Mesothelial cell of epicardium (in vitro differentiated cells): ENCODE results near the gene SUPT6H. TPM values are rescaled to one million over a fixed set of nuclear protein-coding genes. Genes with fewer than 3 reads are reported as not detected.

ENCODE experiments used
- DNase-seq, 2 experiments: peaks; one replicate each; pipeline ENCODE4 v3.0.0; 2021; ENCODE audit warnings: low spot score in 2 of 2; ENCODE audit not compliant: unreplicated experiment in 2 of 2
- H3K27ac Mint-ChIP-seq: 2 replicates; pipeline ENCODE4 v1.8.0; 2021; ENCODE audit warnings: mixed read lengths
- H3K27me3 Mint-ChIP-seq: 2 replicates; pipeline ENCODE4 v1.8.0; 2021; ENCODE audit warnings: low read depth, mixed read lengths
- H3K36me3 Mint-ChIP-seq: 2 replicates; pipeline ENCODE4 v1.8.0; 2021; ENCODE audit warnings: mixed read lengths
- H3K4me1 Mint-ChIP-seq: 2 replicates; pipeline ENCODE4 v1.8.0; 2021; ENCODE audit warnings: mixed read lengths
- H3K4me3 Mint-ChIP-seq: 2 replicates; pipeline ENCODE4 v1.8.0; 2021; ENCODE audit warnings: mild to moderate bottlenecking, moderate library complexity, mixed read lengths
- H3K9me3 Mint-ChIP-seq: 2 replicates; pipeline ENCODE4 v1.8.0; 2021; ENCODE audit warnings: mixed read lengths
- total RNA-seq: library from RNA; stranded (reverse); gene quantifications from 3 replicates; pipeline ENCODE4 v1.2.1, GENCODE V29; 2021
- TF ChIP-seq, protein P1 (sequence below): fragments of 200-600 bp; sonication (generic); IDR thresholded peaks from one replicate; pipeline ENCODE4 v1.5.0; 2021; ENCODE audit warnings: antibody characterized with exemption; ENCODE audit not compliant: unreplicated experiment

SUPT6H gene
- total RNA-seq, 1 donor from 2014 or later, result 91.8 TPM

DNA sequence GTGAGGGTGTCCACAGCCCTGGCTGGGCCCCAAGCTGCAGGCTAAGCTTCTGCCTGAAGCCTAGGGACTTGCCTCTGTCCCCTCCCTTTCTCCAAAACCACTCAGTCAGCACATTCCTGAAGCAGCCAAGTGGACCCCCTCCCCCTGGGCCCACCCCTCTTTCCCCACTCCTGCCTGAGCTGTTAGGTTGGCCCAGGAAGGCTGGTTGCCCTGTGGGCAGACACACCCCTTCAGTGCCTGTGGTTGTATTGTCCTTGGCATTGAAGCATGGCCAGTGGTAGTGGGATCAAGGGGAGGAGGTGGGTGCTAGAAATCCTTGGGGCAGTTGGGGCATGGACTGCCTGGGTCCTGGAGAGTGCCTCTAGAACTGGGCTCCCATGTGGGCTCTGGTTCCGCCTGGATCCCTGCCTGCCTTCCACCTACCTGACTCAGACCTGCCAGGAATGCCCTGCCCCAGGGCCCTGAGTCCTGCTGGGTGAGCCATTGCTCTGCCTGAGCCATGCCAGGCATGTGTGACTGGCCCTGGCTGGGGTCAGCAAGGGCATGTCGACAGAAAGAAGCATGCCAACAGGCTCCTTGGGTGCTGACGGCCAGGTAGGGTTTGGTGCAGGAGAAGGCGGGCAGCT is 83.9 kb downstream of the SUPT6H start:
- DNase-seq, result peak in 1 of 2 experiments; percentile 56
- H3K4me1 Mint-ChIP-seq, result peaks cover 32% of the 10 kb centered on the region

DNA sequence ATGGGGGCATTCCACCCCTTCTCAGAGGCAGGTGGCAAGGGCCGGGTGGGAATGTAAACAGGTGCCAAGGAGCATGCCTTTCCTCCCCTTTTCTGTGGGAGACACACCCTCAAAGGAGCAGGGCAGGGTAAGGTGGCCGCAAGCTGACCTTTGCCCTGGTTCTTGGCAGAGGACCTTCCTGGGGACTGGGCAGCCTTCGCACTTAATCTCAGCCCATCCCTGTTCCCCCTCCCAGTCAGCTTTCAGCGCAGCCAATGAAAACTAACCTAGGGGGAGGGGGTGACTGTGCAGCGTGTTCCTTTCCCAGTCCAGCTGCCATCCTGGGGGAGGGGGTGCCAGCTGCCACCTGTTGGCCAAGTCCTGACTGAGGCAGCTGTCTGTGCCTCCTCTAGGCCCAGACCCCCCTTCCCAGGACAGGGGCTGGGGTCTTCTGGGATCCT is 84.6 kb downstream of the SUPT6H start:
- TF ChIP-seq, protein P1, sequence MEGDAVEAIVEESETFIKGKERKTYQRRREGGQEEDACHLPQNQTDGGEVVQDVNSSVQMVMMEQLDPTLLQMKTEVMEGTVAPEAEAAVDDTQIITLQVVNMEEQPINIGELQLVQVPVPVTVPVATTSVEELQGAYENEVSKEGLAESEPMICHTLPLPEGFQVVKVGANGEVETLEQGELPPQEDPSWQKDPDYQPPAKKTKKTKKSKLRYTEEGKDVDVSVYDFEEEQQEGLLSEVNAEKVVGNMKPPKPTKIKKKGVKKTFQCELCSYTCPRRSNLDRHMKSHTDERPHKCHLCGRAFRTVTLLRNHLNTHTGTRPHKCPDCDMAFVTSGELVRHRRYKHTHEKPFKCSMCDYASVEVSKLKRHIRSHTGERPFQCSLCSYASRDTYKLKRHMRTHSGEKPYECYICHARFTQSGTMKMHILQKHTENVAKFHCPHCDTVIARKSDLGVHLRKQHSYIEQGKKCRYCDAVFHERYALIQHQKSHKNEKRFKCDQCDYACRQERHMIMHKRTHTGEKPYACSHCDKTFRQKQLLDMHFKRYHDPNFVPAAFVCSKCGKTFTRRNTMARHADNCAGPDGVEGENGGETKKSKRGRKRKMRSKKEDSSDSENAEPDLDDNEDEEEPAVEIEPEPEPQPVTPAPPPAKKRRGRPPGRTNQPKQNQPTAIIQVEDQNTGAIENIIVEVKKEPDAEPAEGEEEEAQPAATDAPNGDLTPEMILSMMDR, result no peak
- Mint-ChIP-seq H3K36me3 (peaks cover 3% of the 10 kb centered on the region), H3K4me3 (peak overlapping the region; percentile 89), H3K27me3 (no peaks in the 10 kb centered on the region), H3K4me1 (peaks cover 32% of the 10 kb centered on the region), H3K9me3 (no peaks in the 10 kb centered on the region), H3K27ac (peak overlapping the region; percentile 98)
- DNase-seq, result no peak

More for the DNA sequence above, 83.9 kb downstream of the SUPT6H start:
- H3K27ac Mint-ChIP-seq, result peak overlapping the region; percentile 98
- peaks cover 3% of the 10 kb centered on the region for H3K36me3 Mint-ChIP-seq
- H3K27me3 Mint-ChIP-seq, result no peaks in the 10 kb centered on the region
- H3K4me3 Mint-ChIP-seq, result peak overlapping the region; percentile 89
- H3K9me3 Mint-ChIP-seq, result no peaks in the 10 kb centered on the region
- TF ChIP-seq, protein P1, result no peak

DNA sequence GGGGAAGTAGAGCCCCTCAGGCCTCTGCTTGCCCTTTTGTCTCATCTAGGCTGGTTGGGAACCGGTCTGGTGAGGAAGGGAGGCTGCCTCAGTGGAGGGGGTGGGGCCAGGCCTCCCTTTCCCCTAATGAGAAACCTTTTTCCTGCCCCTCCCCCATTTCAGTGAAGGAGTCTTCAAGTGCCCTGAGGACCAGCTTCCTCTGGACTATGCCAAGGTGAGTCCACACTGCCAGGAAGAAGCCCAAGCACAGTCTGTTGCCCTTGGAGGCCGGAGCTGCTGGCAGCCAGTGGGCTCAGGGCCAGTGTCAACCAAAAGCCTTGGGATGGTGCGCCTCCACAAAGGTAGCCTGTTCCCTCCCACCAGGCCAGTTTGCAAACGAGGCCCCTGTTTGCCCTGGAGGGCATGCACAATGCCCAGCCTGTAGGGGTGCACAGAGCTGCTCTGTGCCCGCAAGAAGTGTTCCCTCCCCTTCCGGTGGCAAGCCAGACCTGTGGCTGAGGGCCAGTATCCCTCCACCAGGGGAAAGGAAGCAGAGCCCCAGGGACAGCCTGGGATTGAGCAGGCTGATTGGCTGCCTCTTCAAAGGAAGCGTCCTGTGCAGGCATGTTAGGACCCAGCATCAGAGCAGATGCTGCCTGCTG is 85.2 kb downstream of the SUPT6H start:
- no peak for DNase-seq
- H3K36me3 Mint-ChIP-seq, result peaks cover 3% of the 10 kb centered on the region
- H3K4me1 Mint-ChIP-seq, result peaks cover 32% of the 10 kb centered on the region
- peak overlapping the region; percentile 98 for H3K27ac Mint-ChIP-seq
- H3K27me3 Mint-ChIP-seq, result no peaks in the 10 kb centered on the region
- H3K4me3 Mint-ChIP-seq, result peak overlapping the region; percentile 89
- TF ChIP-seq, protein P1, result no peak
- H3K9me3 Mint-ChIP-seq, result no peaks in the 10 kb centered on the region

DNA sequence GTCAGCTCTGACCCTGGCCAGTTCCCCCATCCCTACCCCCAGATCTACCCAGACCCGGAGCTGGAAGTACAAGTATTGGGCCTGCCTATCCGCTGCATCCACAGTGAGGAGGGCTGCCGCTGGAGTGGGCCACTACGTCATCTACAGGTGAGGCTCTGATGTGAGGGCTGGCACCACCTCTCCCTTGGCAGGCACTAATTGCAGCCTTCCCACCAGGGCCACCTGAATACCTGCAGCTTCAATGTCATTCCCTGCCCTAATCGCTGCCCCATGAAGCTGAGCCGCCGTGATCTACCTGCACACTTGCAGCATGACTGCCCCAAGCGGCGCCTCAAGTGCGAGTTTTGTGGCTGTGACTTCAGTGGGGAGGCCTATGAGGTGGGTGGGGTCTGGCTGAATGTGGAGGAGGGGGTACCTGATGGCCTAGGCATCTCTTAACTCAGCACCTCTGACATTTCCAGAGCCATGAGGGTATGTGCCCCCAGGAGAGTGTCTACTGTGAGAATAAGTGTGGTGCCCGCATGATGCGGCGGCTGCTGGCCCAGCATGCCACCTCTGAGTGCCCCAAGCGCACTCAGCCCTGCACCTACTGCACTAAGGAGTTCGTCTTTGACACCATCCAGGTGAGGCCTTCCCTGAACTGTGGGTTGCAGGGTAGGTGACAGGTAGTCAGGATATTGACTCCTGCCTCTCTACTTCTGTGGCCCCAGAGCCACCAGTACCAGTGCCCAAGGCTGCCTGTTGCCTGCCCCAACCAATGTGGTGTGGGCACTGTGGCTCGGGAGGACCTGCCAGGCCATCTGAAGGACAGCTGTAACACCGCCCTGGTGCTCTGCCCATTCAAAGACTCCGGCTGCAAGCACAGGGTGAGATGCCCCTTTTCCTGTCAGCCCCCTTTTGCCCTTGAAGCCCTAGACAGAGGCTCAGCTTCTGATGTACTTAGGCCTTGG is 86.1 kb downstream of the SUPT6H start:
- Mint-ChIP-seq H3K27ac (peak overlapping the region; percentile 98), H3K9me3 (no peaks in the 10 kb centered on the region), H3K4me1 (peaks cover 30% of the 10 kb centered on the region), H3K4me3 (peak overlapping the region; percentile 20), H3K36me3 (peaks cover 7% of the 10 kb centered on the region), H3K27me3 (no peaks in the 10 kb centered on the region)
- TF ChIP-seq, protein P1, result no peak
- DNase-seq, result no peak

DNA sequence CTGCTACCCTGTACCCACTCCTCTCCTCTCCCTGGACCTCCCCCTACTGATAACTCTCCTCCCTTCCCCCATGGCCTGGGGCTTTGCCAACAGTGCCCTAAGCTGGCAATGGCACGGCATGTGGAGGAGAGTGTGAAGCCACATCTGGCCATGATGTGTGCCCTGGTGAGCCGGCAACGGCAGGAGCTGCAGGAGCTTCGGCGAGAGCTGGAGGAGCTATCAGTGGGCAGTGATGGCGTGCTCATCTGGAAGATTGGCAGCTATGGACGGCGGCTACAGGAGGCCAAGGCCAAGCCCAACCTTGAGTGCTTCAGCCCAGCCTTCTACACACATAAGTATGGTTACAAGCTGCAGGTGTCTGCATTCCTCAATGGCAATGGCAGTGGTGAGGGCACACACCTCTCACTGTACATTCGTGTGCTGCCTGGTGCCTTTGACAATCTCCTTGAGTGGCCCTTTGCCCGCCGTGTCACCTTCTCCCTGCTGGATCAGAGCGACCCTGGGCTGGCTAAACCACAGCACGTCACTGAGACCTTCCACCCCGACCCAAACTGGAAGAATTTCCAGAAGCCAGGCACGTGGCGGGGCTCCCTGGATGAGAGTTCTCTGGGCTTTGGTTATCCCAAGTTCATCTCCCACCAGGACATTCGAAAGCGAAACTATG is 87.0 kb downstream of the SUPT6H start:
- H3K36me3 Mint-ChIP-seq, result peaks cover 7% of the 10 kb centered on the region

More for the DNA sequence above, 87.0 kb downstream of the SUPT6H start:
- Mint-ChIP-seq H3K27ac (peak overlapping the region; percentile 71), H3K4me3 (no peak overlapping the region), H3K27me3 (no peaks in the 10 kb centered on the region), H3K9me3 (no peaks in the 10 kb centered on the region), H3K4me1 (peaks cover 29% of the 10 kb centered on the region)
- DNase-seq, result no peak
- TF ChIP-seq, protein P1, result no peak
